AG08396 (cell line): ENCODE measurements around the gene GPR137B.

Experiments used
- DNase-seq: peaks from one replicate; pipeline ENCODE4 v3.0.0; 2012; ENCODE audit warnings: low spot score, mixed read lengths

GPR137B gene

GRCh38 chr1:236258114-236258622 is 115.8 kb downstream of the GPR137B start:
- DNase-seq = no peak
